ENCODE results near the gene ABHD17C. TPM values are rescaled to one million over a fixed set of nuclear protein-coding genes. Genes with fewer than 3 reads are reported as not detected.
A peak's percentile ranks its signal among the peaks of the same experiment; 100 is the strongest.

ABHD17C gene
- total and polyA plus RNA-seq, 2 donors from 2014 or later = 18.8 to 20.6 TPM

DNA sequence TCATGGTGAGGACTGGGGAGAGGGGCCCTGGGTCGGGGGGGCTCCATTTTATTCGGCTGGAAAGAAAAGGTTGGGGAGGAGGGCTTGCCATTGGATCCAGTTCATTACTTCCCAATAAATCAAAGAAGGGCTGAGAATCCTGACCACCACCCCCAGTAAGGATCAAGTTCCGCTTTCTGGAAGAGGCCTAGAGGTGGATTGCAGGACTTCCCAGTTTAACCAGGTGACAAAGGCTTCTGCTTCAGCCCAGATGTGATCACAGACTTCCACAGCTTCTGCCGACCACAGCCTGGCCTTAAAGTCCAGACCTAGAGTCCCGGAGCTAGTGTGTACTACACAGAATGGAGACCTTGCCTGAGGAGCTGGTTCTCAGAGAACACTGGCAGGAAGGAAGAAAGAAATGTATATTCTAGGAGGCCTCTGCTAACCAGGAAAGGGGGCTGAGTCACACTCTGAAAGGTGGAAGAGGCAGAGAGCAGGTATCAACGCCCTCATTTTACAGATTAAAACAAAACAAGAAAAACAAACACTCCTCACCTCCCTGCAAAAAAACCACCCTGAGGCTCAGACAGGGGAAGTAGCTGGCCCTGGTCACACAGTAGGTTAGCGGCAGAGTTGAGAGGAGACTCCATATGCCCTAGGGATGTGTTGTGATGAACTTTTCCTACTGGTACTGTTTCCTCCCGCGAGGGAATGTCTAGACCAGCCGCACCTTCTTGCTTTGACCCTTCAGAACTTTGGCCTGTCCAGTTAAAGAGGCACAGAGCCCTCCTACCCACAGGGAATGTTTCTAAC is 82.9 kb downstream of the ABHD17C start:
- Histone ChIP-seq H3K9ac (ENCODE audit: low read length in 3 of 3) (no peak overlapping the region), H3K4me3 (ENCODE audit: low read length in 3 of 3) (no peak overlapping the region), H3K9me3 (ENCODE audit: control insufficient read depth in 2 of 3, insufficient read depth in 1 of 3, low read length in 3 of 3) (no peaks in the 10 kb centered on the region), H3K36me3 (ENCODE audit: control insufficient read depth in 2 of 3, insufficient read depth in 3 of 3, low read length in 3 of 3) (no peaks in the 10 kb centered on the region), H3K27ac (ENCODE audit: low read depth in 2 of 2, low read length in 2 of 2) (no peak overlapping the region), H3K27me3 (ENCODE audit: control insufficient read depth, insufficient read depth, low read length) (peaks cover 6% of the 10 kb centered on the region), H3K4me1 (ENCODE audit: control insufficient read depth in 2 of 3, insufficient read depth in 2 of 3, low read depth in 1 of 3, low read length in 3 of 3) (peaks cover 0 to 16% (median 0%) of the 10 kb centered on the region in 3 donors)
- FAIRE-seq = no peak
- DNase-seq = peak in 4 of 5 donors; percentile 25 to 58 (median 46)
- intact Hi-C loops (cut with DNase I) = no loop called here
- no peak for TF ChIP-seq CTCF (IDR thresholded peaks at IDR 0.05; ENCODE audit: borderline replicate concordance, extremely low read depth, insufficient read depth)

- H3K36me3 ChIP-seq (ENCODE audit: control insufficient read depth in 2 of 3, insufficient read depth in 3 of 3, low read length in 3 of 3) = no peaks in the 10 kb centered on the region
- H3K4me3 ChIP-seq (ENCODE audit: low read length in 3 of 3) = no peak overlapping the region
- no peak for TF ChIP-seq CTCF (IDR thresholded peaks at IDR 0.05; ENCODE audit: borderline replicate concordance, extremely low read depth, insufficient read depth)
- intact Hi-C loops (cut with DNase I) = no loop called here
- H3K4me1 ChIP-seq (ENCODE audit: control insufficient read depth in 2 of 3, insufficient read depth in 2 of 3, low read depth in 1 of 3, low read length in 3 of 3) = peaks cover 0 to 16% (median 0%) of the 10 kb centered on the region in 3 donors
- no peaks in the 10 kb centered on the region for H3K9me3 ChIP-seq (ENCODE audit: control insufficient read depth in 2 of 3, insufficient read depth in 1 of 3, low read length in 3 of 3)
- peaks cover 6% of the 10 kb centered on the region for H3K27me3 ChIP-seq (ENCODE audit: control insufficient read depth, insufficient read depth, low read length)
- FAIRE-seq = no peak
- no peak for DNase-seq
- no peak overlapping the region for H3K27ac ChIP-seq (ENCODE audit: low read depth in 2 of 2, low read length in 2 of 2)
- no peak overlapping the region for H3K9ac ChIP-seq (ENCODE audit: low read length in 3 of 3)
These were observed 83.5 kb downstream of the ABHD17C start for GRCh38 chr15:80778621-80778963.

DNA sequence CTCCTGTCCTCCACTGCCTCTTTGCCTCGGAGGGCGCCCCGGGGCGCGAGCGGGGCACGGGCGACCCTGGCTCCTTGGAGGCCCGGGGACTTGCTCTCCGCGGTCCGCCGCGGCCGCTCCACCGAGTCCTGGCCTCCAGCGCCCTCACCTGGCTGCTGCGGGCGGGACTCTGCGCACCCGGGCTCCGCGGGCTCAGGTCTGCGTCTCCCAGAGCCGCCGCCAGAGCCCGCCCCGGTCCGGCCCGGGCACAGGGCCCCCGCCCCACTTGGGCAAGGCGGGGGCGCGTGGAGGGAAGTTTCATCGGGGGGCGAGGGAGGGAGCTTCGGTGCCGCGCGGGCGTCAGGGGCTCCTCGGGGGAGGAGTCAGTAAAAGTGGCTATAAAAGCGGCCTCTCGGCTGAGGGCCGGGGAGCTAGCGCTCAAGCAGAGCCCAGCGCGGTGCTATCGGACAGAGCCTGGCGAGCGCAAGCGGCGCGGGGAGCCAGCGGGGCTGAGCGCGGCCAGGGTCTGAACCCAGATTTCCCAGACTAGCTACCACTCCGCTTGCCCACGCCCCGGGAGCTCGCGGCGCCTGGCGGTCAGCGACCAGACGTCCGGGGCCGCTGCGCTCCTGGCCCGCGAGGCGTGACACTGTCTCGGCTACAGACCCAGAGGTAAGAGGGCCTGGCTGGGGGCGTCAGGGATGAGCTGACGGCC is 84.0 kb downstream of the ABHD17C start, which contains the start of gene CEMIP:
Gene CEMIP (plus strand): TSS at position 407 of the 694 bp plus-strand sequence. CDS start 94,510 bp downstream, outside the sequence.
- no peaks in the 10 kb centered on the region for H3K9me3 ChIP-seq (ENCODE audit: control insufficient read depth in 2 of 3, insufficient read depth in 1 of 3, low read length in 3 of 3)
- H3K4me1 ChIP-seq (ENCODE audit: control insufficient read depth in 2 of 3, insufficient read depth in 2 of 3, low read depth in 1 of 3, low read length in 3 of 3) = peaks cover 0 to 16% (median 0%) of the 10 kb centered on the region in 3 donors
- peaks cover 6% of the 10 kb centered on the region for H3K27me3 ChIP-seq (ENCODE audit: control insufficient read depth, insufficient read depth, low read length)
- no peaks in the 10 kb centered on the region for H3K36me3 ChIP-seq (ENCODE audit: control insufficient read depth in 2 of 3, insufficient read depth in 3 of 3, low read length in 3 of 3)
- H3K9ac ChIP-seq (ENCODE audit: low read length in 3 of 3) = no peak within 1 kb of the TSS
- TF ChIP-seq CTCF (IDR thresholded peaks at IDR 0.05; ENCODE audit: borderline replicate concordance, extremely low read depth, insufficient read depth) = peak; percentile 79
- FAIRE-seq = no peak
- no peak within 1 kb of the TSS for H3K27ac ChIP-seq (ENCODE audit: low read depth in 2 of 2, low read length in 2 of 2)
- intact Hi-C loops (cut with DNase I) = no loop called here
- peak; percentile 88 to 90 (median 89) for DNase-seq
- peak within 1 kb of the TSS in 2 of 3 donors; percentile 36 to 49 for H3K4me3 ChIP-seq (ENCODE audit: low read length in 3 of 3)

All from kidney (tissue), 14 donors.